Activated T-helper 2 cell treated with anti-CD3 and anti-CD28 coated beads, Interferon-gamma antibody, Interleukin-2, Interleukin-4, amounts not matched to agents 10 μg/mL and 5 μg/mL and 100 μg/mL, durations not matched to agents 14 hours and 24 hours and 36 hours (primary cell): Measurements from ENCODE around the gene MAN2B1. TPM values are rescaled to one million over a fixed set of nuclear protein-coding genes. Genes with fewer than 3 reads are reported as not detected.

Source experiments
- DNase-seq: peaks from one replicate; pipeline ENCODE4 v3.0.0; 2021; ENCODE audit warnings: low spot score
- H3K27ac Mint-ChIP-seq: one replicate; pipeline ENCODE4 v1.8.0; 2021; ENCODE audit warnings: mixed read lengths
- H3K27me3 Mint-ChIP-seq: one replicate; pipeline ENCODE4 v1.8.0; 2021; ENCODE audit warnings: low read depth, mixed read lengths
- H3K36me3 Mint-ChIP-seq: one replicate; pipeline ENCODE4 v1.8.0; 2021; ENCODE audit warnings: low read depth, mixed read lengths
- H3K4me1 Mint-ChIP-seq: one replicate; pipeline ENCODE4 v1.8.0; 2021; ENCODE audit warnings: low read depth, mixed read lengths
- H3K4me3 Mint-ChIP-seq: one replicate; pipeline ENCODE4 v1.8.0; 2021; ENCODE audit warnings: low read depth, mild to moderate bottlenecking, moderate library complexity, mixed read lengths
- H3K9me3 Mint-ChIP-seq: one replicate; pipeline ENCODE4 v1.8.0; 2021; ENCODE audit warnings: mixed read lengths
- intact Hi-C: fragments of 100-400 bp; cut with micrococcal nuclease; formaldehyde crosslinking; loops from one replicate; pipeline ENCODE4 v1.15.1; 2023
- total RNA-seq: library from RNA; stranded (reverse); gene quantifications from 2 replicates; pipeline ENCODE4 v1.2.3, GENCODE V29; 2022

MAN2B1 gene
- total RNA-seq, 1 donor from 2014 or later: 133 TPM

DNA sequence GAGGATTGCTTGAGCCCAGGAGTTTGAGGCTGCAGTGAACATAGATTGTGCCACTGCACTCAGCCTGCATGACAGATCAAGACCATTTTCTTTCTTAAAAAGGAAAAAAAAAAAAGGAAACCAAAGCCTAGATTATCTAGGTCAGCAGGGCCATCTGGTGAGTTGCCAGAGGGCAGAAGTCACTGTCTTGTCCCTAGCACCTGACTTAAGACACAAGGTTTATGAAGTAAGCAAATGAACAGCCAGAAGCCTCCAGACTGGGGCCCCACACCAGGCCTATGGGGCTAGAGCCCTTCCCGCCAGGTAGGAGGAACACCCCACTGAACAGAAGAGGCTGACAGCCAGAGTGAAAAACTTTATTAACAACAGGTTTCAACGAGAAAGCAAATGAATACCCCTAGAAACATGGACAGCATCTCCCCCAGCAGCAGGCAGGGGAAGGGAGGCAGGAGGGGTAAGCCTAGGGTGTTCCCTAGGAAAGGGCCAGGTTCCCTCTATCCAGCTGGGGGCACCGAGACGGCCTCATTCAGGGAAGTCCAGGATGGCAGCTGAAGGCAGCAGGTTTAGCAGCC is 1.3 kb upstream of the MAN2B1 start:
- Mint-ChIP-seq H3K27ac (peak overlapping the region; percentile 5), H3K36me3 (peaks cover 46% of the 10 kb centered on the region), H3K9me3 (no peaks in the 10 kb centered on the region), H3K27me3 (no peaks in the 10 kb centered on the region), H3K4me3 (peak overlapping the region; percentile 93), H3K4me1 (peaks cover 40% of the 10 kb centered on the region)
- DNase-seq: no peak
- intact Hi-C loops: no loop called here

DNA sequence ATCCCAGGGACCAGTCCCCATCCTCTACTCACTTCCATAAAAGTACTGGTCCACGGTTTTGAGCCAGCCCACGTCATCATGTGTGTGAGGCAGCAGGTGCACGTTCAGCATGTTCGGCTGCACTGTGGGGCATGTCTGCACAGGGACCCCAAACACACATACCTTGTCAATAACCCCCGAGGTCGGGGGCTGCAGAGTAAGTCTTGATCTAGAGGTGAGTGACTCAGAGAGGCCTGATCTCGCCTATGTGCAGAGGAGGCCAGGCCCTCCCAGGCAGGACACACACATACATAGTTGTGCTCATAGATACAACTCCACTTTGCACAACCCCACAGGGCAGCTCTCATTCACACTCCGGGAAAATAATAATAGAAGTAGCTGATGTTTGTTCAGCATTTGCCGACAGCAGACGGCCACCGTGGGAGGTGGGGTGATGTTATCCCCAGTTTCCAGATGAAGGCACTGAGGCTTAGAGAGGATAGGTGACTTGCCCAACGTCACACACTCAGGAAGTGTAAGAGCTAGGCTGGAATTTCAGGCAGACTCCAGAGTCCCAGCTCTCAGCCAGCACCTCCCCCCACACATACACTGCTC is 774 bp downstream of the MAN2B1 start:
- Mint-ChIP-seq H3K9me3 (no peaks in the 10 kb centered on the region), H3K36me3 (peaks cover 42% of the 10 kb centered on the region), H3K4me3 (peak overlapping the region; percentile 93), H3K27ac (peak overlapping the region; percentile 91), H3K27me3 (no peaks in the 10 kb centered on the region), H3K4me1 (peaks cover 37% of the 10 kb centered on the region)
- DNase-seq: no peak
- intact Hi-C loops: loop anchor here (1.0 to 2.0 kb wide), 2 partner anchors 54 to 63 kb away; no protein-coding TSS in a partner anchor

DNA sequence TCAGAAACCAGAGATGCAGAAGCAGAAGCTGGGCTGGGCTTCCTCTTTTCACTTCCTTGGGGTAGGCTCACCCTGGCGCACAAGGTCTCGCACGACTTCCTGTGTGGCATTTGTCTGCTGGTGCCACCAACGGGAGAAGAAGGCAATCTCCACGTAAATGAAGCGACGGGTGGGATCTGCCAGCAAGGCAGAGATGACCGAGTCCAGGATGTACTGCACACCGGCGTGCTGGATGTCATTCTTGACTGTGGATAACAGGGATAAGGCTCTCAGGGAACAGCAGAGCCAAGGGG is 1.3 kb downstream of the MAN2B1 start:
- peaks cover 31% of the 10 kb centered on the region for H3K4me1 Mint-ChIP-seq
- H3K36me3 Mint-ChIP-seq: peaks cover 44% of the 10 kb centered on the region
- H3K9me3 Mint-ChIP-seq: no peaks in the 10 kb centered on the region
- peak; percentile 47 for DNase-seq
- intact Hi-C loops: loop anchor here (2.0 kb wide), 1 partner anchor 62 kb away; no protein-coding TSS in a partner anchor
- peak overlapping the region; percentile 93 for H3K4me3 Mint-ChIP-seq
- H3K27me3 Mint-ChIP-seq: no peaks in the 10 kb centered on the region
- H3K27ac Mint-ChIP-seq: peak overlapping the region; percentile 91

DNA sequence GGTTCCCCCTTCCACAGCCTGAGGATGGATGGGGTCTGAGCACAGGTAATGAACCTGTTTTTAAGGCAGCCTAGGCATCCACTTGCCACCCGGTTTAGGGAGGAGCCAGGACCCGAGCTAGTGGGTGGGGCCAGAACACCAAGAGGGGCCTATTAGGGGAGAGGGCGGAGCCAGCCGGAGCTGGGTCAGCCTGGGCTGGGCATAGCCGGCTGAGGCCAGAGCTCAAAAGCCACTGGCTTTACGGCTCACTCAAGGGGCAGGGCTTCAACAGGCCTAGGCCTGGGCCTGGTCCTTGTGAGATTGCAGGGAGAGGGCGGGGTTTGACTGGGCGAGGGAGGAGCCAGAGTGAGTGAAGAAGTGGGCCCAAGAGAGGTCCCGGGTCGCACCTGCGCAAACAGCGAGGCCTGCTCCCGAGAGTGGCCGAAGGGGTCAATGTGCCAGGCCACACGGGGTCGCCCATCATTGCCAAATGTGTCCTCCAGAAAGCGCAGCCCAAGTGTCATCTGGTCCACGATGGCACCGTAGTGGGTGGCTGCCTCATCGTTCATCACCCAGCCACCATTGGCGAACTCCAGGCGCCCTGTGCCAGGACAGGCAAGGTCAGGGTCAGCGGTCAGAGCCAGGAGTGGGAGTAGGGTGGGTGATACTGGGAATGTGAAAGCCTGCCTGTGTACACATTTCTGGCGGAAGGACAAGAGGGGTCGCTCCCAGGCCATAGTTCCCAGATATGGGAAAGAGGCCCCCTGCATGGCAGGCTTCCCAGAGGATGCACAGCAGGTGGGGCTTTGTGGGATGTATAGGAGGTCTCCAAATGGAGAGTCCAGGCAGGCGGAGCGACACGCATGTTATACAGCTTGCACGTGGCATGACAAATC is 1.9 kb downstream of the MAN2B1 start:
- Mint-ChIP-seq H3K4me1 (peaks cover 31% of the 10 kb centered on the region), H3K9me3 (no peaks in the 10 kb centered on the region), H3K4me3 (peak overlapping the region; percentile 93), H3K27ac (peak overlapping the region; percentile 91), H3K27me3 (no peaks in the 10 kb centered on the region), H3K36me3 (peaks cover 50% of the 10 kb centered on the region)
- DNase-seq: no peak
- intact Hi-C loops: loop anchor here (2.0 kb wide), 1 partner anchor 62 kb away; no protein-coding TSS in a partner anchor

DNA sequence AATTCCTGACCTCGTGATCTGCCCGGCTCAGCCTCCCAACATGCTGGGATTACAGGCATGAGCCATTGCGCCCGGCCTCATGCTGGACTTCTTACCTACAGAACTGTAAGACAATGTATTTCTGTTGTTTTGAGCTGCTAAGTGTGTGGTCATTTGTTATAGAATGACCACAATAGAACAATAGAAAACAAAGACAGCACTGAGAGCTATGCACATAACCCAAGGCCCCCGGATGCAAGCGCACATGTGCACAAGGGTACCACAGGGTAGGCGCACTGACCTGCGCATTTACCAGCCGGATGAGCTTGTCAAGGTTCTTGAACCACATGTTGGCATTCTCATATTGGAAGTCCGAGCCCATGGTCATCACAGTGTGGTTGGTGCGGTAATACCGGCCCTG is 5.6 kb downstream of the MAN2B1 start:
- Mint-ChIP-seq H3K4me3 (no peak overlapping the region), H3K27me3 (no peaks in the 10 kb centered on the region), H3K36me3 (peaks cover 65% of the 10 kb centered on the region), H3K4me1 (peaks cover 13% of the 10 kb centered on the region), H3K27ac (no peak overlapping the region), H3K9me3 (no peaks in the 10 kb centered on the region)
- DNase-seq: no peak
- intact Hi-C loops: no loop called here

DNA sequence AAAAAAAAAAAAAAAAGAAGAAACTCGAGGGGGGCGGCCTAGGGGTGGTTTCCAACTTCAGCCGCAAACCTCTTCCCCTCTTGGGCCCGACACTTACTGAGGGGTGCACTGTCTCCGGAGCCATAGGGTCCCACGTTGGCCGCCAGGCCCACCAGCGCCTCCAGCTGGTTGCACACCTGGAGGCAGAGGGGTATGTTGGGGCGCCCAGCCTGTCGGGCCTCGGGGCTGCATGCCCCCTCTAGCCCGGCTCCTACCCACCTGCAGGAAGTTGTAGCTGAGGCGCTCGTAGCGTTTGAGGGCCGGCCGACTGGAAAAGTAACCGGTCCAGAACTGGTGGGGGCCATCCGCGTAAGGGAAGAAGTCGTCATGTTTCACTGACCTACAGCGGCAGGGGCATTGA is 8.6 kb downstream of the MAN2B1 start:
- Mint-ChIP-seq H3K36me3 (peaks cover 60% of the 10 kb centered on the region), H3K4me3 (no peak overlapping the region), H3K27me3 (no peaks in the 10 kb centered on the region), H3K9me3 (no peaks in the 10 kb centered on the region), H3K27ac (no peak overlapping the region), H3K4me1 (no peaks in the 10 kb centered on the region)
- DNase-seq: no peak
- intact Hi-C loops: no loop called here

DNA sequence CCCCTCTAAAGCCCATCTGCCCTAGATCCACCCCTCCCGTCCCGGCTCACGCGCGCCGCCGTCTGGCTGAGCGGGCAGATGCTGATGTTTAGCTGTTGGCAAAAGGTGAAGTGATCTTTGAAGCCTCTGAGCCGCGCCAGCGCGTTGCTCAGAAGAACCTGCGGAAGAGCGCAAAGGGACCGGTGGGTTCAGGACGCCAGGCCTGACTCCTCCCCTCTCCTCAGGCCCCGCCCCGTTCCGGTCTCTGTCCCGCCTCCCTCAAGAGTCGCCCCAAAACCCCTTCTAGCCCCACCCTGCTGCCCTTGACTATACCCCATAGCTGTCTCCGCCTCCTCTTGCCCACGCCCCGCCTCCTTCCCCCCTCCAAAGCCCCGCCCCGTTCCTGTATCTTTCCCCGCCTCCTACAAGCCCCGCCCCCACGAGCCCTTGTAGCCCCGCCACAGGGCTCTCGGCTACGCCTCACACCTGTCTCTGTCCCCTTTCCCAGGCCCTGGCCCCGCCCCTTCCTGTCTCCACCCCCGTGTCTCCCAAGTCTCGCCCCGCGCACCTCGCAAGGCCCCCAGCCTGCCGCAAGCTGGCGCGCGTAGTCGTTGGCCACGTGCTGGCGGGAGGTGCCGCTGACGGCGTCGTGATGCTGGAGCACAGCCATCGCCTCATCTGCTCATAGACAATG is 9.5 kb downstream of the MAN2B1 start:
- H3K4me1 Mint-ChIP-seq: no peaks in the 10 kb centered on the region
- H3K4me3 Mint-ChIP-seq: no peak overlapping the region
- H3K27me3 Mint-ChIP-seq: no peaks in the 10 kb centered on the region
- H3K36me3 Mint-ChIP-seq: peaks cover 62% of the 10 kb centered on the region
- H3K9me3 Mint-ChIP-seq: no peaks in the 10 kb centered on the region
- H3K27ac Mint-ChIP-seq: no peak overlapping the region
- DNase-seq: no peak
- intact Hi-C loops: no loop called here

DNA sequence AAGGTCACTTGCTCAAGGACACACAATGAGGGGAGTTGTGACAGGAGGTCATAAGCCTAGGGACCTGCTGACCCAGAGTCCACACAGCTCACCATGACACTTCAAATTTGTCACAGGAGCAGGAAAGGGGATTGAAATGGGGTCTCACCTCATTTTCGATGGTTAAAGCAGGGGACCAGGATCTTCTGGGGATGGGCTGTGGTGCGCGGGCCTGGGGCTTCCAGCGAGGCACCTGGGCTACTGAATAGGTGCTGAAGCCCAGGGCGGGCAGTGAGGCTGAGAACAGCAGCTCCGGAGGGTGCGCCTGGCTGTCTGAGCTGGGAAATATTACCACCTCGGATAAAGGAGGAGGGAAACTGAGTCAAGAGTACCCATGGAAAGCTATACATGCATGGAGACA is 11.0 kb downstream of the MAN2B1 start:
- no peaks in the 10 kb centered on the region for H3K27me3 Mint-ChIP-seq
- no peak overlapping the region for H3K4me3 Mint-ChIP-seq
- H3K27ac Mint-ChIP-seq: no peak overlapping the region

DNA sequence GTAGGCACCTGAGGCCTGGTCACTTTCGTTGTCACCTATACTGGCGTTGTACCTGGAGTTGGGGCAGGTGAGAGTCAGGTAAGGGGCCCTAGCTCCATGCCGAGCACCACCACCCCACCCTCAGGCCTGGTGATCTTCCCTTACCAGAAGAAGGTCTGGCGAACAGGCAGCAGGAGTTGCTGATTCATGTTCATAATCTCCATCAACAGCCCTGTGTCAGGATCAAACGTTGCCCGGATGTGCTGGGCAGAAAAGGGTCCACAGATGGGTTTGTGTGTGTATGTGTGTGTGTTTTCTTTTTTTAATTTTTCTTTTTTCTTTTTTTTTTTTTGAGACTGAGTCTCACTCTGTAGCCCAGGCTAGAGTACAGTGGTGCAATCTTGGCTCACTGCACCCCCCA is 14.3 kb downstream of the MAN2B1 start:
- no peak for DNase-seq
- H3K27me3 Mint-ChIP-seq: no peaks in the 10 kb centered on the region
- no peak overlapping the region for H3K27ac Mint-ChIP-seq
- no peaks in the 10 kb centered on the region for H3K4me1 Mint-ChIP-seq
- intact Hi-C loops: no loop called here
- peaks cover 61% of the 10 kb centered on the region for H3K36me3 Mint-ChIP-seq
- H3K4me3 Mint-ChIP-seq: no peak overlapping the region
- H3K9me3 Mint-ChIP-seq: no peaks in the 10 kb centered on the region

More for the DNA sequence above, 11.0 kb downstream of the MAN2B1 start:
- intact Hi-C loops: no loop called here
- Mint-ChIP-seq H3K36me3 (peaks cover 65% of the 10 kb centered on the region), H3K9me3 (no peaks in the 10 kb centered on the region), H3K4me1 (no peaks in the 10 kb centered on the region)
- no peak for DNase-seq

DNA sequence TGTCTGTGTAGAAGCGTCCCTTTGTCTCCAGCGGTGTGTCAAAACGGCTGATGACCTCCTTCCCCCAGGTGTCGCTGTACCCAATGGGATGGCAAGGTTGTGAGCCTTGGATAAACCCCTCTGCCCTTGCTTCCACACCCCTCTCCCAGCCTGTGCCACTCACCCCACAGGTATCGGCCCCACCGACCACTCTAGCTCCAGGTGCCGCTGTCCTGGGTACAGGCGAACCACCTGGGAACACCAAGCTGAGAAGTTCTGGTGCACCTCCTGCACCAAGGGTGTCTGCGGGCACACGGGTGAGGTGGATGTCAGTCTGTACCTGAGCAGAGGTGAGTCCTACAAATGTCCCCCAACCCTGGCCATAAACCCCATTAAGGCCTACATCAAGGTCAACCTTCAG is 16.6 kb downstream of the MAN2B1 start:
- Mint-ChIP-seq H3K4me1 (no peaks in the 10 kb centered on the region), H3K27me3 (no peaks in the 10 kb centered on the region), H3K36me3 (peaks cover 50% of the 10 kb centered on the region), H3K27ac (no peak overlapping the region), H3K4me3 (no peak overlapping the region), H3K9me3 (no peaks in the 10 kb centered on the region)
- no peak for DNase-seq
- intact Hi-C loops: no loop called here

DNA sequence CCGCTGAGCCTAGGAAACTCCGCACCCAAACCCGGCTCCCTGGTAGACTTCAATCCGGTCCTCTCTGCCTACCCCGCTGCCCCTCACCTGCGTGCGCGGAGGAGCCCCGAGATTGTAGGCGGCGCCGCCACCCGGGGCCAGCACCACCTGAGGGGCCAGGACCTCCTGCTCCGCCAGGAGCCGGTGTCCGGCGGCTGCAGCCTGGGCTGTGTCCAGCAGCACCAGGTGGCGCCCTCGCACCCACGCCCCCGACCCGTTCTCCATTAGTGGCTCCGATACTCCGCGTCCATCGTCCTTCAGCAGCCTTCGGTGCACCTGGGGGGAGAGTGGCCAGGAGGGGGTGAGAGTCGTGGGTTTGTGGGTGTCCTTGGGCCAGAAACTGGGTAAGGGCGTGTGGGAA is 18.5 kb downstream of the MAN2B1 start:
- H3K27ac Mint-ChIP-seq: no peak overlapping the region
- H3K4me1 Mint-ChIP-seq: no peaks in the 10 kb centered on the region
- intact Hi-C loops: no loop called here
- peaks cover 55% of the 10 kb centered on the region for H3K36me3 Mint-ChIP-seq
- no peaks in the 10 kb centered on the region for H3K9me3 Mint-ChIP-seq
- H3K4me3 Mint-ChIP-seq: no peak overlapping the region
- no peak for DNase-seq
- no peaks in the 10 kb centered on the region for H3K27me3 Mint-ChIP-seq

DNA sequence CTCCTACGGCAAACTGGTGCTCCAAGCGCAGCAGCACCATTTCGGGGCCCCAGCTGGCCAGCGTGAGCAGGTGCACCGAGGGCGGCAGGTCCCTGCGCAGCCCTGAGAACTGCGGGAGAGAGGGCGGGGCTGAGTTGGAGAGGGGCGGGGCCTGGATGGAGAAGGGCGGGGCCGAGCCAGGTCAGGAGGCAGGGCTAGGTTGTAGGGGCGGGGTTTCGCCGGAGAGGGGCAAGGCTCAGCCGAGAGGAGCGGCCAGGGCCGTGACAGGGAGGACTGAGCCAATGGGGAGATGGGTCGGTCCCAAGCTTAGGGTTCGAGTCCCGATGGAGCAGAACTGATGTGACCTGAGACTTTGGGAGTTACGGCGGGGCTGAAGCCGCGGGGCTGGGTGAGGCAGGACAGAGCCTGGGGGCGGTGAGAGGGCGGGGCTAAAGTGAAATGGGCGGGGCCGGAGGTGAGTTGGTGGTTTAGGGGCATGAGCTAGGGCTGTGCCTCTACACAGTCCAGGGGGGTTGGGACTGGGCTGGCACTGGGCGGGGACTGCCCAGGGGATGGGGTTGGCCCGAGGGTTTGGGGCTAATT is 19.0 kb downstream of the MAN2B1 start:
- Mint-ChIP-seq H3K4me3 (peak overlapping the region; percentile 13), H3K27me3 (no peaks in the 10 kb centered on the region), H3K4me1 (no peaks in the 10 kb centered on the region), H3K9me3 (no peaks in the 10 kb centered on the region), H3K36me3 (peaks cover 55% of the 10 kb centered on the region), H3K27ac (no peak overlapping the region)
- no peak for DNase-seq
- intact Hi-C loops: no loop called here
